Stimulated activated CD8-positive, alpha-beta memory T cell treated with anti-CD3 and anti-CD28 coated beads, Interleukin-7, amount 100 ng/mL, for 24 hours (primary cell): ENCODE data around the gene GXYLT2.
"Not testable (repeated sequence)": the region's sequence is repeated elsewhere in the genome, so short reads cannot be mapped to it uniquely, and the experiment has no call there.

ENCODE experiments used
- DNase-seq: peaks from one replicate; pipeline ENCODE4 v3.0.0-alpha.2; 2020; ENCODE audit warnings: low read depth

Gene GXYLT2

DNA sequence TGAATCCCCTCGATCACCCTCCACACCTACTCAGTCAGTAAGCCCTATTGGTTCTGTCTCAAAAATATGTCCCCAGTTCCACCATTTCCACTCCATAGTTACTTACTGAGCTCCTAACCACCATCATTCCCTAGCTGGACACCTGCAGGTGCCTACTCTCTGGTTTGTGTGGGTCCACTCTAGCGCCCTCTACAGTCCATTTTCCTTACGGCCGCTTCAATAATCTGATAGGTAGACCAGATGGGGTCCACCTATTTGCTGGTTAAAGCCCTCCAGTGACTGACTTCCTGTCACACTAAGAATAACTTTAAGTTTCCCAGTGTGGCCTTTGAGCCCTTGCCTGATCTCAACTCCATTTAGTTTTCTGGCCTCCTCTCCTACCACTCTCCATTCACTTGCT, 5.0 kb downstream of the GXYLT2 start:
- DNase-seq = no peak

DNA sequence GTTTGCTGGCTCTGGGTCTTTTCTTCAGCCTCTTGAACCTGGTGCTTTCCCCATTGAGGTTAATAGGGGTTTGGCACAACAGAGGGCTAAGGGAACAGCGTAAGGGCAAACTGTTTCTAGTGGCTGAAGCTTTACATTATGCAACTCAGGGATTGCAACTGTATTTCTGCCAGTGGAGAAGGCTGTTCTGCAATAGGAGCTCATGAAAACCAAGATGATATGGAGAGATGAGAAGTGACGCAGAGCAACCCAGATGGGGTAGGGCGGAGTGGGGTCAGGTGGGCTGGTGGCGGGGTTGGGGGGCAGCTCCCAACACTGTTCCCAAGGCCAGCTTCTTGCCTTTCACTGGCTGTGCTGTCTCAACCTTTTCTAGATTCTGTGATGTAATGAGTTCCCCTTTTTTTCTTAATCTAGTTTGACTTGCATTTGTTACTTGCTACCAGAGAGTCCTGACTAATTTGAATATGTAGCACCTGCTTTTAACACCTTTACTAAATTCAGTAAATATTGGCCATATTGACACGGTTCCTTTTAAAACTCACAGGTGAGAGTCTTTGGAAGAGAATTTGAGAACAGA, 7.2 kb downstream of the GXYLT2 start:
- DNase-seq = no peak

GRCh38 chr3:72896996-72897757, 9.3 kb downstream of the GXYLT2 start:
- DNase-seq = no peak

- no peak for DNase-seq
Observed at GRCh38 chr3:72897758-72898007, 9.8 kb downstream of the GXYLT2 start.

DNA sequence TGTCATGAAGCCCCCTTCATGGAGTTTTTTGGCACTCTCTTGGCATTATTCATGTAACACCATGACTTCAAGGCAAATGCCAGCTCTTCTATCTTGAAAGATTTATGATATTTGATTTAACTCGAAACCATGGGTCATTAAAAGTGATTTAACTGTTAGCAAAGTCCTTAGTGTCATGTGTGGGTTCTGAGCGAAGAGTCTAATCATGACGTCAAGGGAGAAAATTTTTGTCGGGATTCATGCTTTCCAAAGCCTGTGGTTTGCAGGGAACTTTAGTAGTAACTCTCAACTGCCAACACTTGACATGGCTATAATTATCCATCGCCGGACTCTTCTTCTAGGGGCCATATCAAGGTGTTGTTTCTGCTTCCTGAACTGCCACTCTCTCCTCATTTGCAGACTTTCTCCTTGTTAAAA, 11.5 kb downstream of the GXYLT2 start:
- no peak for DNase-seq

GRCh38 chr3:72900048-72900447, 12.2 kb downstream of the GXYLT2 start:
- no peak for DNase-seq

GRCh38 chr3:72901840-72902239, 14.0 kb downstream of the GXYLT2 start:
- no peak for DNase-seq

DNA sequence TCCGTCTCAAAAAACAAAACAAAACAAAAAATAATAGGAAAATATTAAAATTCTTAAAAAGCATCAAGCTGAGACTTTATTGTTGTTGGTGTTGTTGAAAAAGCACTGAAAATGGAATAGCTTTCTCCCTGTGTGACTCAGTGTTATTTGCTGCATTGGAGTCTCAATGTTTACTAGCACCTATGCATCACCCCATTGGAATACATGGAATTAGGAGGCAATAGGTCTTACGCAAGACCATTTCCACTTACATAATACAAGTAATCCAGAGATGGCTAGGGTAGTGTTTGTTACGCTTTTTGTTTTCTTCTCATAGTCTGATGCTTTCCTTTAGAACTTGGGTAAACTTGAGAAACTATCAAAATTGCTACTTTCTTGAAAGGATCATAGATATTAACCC, 15.2 kb downstream of the GXYLT2 start:
- no peak for DNase-seq

- DNase-seq = no peak
Observed at GRCh38 chr3:72904163-72904562, 16.3 kb downstream of the GXYLT2 start.

DNA sequence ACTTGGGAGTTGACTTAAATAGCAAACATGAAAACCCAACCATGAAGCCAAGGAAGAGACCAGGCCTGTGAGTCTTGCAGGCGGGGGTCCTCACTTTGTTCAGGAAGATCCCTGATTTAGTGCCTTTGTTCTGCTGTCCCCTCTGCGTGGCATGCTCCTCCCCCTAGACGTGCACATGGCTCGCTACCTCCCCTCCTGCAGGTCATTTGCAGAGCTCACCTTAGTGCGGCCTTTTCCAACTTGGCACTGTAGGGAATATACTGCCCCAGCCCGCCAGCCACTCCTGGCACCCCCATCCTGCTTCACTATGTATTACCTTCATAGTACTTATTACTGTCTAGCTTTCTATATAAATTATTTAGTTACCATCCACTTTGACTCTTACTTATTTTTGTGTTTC, 18.3 kb downstream of the GXYLT2 start:
- no peak for DNase-seq

- DNase-seq = no peak
Observed at GRCh38 chr3:72907131-72907711, 19.4 kb downstream of the GXYLT2 start.

DNA sequence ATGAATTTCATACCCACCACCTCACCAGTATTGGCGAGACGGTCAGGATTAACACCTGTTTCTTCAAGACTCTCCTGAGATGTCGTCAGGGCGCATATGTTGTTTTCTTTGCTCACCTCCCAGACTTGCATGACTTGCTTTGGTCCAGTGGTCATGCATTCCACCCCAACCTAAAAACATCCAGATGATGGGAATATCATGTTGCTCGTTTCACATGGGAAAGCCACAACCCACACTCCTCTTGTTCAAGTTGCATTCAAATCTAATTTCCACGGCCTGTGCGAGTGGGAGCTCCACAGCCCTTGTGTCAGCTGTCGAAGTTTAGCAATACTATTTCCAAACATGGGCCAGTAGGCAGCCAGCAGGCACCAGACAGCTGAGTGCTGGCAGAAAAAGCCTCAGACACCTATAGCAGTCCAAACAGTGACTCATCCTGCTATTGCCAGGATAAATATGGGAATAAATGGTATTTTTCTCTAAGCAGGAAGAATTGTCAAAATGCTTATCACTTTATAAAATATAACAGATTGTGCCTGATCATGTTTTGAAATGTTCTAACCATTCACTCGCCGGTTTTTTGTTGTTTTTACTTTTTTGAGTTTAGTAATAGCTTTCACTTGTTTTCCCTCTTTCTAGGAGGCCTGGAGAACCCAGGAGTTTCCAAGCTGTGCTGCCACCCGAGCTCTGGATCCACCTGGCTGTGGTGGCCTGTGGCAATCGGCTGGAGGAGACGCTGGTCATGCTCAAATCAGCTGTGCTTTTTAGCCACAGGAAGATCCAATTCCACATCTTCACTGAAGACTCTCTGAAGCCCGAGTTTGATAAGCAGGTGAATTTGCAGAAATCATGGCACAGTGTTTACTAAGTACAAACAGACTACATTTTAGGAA, 20.1 kb downstream of the GXYLT2 start:
- DNase-seq = no peak

DNA sequence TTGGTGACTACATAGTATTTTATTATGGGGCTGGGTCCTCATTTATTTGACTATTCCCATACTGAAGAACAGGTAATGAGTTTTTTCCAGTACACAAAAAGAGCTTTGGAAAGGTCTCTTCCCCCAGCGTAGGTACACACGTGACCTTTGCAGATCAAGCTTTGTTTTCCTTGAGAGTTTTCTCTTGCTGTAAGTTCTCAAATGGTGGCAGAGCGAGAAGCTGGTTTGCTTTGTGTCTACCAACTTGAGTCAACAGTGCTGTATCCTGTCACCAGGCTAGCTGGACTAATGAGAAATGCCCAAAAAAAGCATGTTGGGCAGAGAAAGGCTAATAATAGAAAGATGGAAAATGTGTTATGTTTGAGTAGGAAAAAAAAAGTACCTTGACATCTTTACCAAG, 21.7 kb downstream of the GXYLT2 start:
- DNase-seq = no peak

GRCh38 chr3:72912532-72912931, 24.7 kb downstream of the GXYLT2 start:
- DNase-seq = no peak

DNA sequence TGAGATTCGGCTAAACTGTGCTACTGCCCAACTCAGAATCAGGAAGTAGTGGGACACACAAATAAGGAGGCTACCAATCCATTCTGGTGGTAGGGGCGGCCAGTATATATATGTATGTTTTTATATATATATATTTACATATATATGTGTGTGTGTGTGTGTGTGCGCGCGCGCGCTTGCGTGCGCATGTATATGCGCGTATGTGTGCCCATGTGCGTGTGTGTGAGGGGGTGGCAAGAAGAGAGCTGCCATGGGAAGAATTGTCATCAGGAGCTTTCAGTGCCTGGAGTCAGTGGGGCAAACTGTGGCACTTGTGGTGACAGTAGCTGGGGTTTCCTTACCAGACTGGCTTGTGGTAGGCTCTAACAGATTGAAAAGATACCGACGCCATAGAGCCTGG, 26.5 kb downstream of the GXYLT2 start:
- DNase-seq = no peak

DNA sequence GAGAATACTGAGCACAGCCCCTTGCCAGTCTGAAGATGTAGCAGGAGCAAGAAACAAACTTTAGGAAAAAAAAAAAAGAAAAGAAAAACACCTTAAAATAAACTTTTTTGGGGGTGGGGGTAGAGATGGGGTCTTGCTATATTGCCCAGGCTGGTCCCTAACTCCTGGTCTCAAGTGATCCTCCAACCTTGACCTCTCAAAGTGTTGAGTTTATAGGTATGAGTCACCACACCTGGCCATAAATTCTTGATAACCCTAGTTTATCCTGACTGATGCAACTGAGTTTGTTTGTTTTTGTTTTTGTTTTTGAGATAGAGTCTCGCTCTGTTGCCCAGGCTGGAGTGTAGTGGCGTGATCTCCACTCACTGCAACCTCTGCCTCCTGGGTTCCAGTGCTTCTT, 28.4 kb downstream of the GXYLT2 start:
- DNase-seq = no peak

- no peak for DNase-seq
Observed at GRCh38 chr3:72919520-72919919, 31.7 kb downstream of the GXYLT2 start.

- DNase-seq = no peak
Observed at GRCh38 chr3:72924055-72924454, 36.2 kb downstream of the GXYLT2 start.

- not testable (repeated sequence) for DNase-seq
Observed at GRCh38 chr3:72928781-72929735, 41.2 kb downstream of the GXYLT2 start.

GRCh38 chr3:72930754-72931153, 42.9 kb downstream of the GXYLT2 start:
- no peak for DNase-seq

DNA sequence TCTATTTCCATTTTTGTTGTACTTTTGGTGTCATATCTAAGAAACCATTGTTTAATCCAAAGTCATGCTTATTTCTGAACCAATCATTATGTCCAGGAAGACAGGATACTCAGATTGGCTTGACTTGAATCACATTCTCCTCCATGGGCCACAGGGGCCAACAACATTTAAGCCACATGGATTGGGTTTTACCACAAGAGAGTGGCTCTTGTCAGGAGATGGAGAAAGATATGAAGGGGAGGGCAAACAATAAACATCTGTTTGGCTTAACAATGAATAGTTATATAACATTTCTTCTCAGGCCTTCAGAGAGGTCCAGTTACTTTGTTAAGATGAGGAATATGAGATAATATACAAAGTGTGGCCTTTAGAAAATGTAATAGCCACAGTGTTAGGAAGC, 44.6 kb downstream of the GXYLT2 start:
- no peak for DNase-seq
